SIG-M5 (cell line): Measurements from ENCODE around the gene UCHL5.

ENCODE experiments used
- DNase-seq: peaks from one replicate; lab custom pipeline; 2025; lab: John Stamatoyannopoulos, UW

Gene UCHL5

DNA sequence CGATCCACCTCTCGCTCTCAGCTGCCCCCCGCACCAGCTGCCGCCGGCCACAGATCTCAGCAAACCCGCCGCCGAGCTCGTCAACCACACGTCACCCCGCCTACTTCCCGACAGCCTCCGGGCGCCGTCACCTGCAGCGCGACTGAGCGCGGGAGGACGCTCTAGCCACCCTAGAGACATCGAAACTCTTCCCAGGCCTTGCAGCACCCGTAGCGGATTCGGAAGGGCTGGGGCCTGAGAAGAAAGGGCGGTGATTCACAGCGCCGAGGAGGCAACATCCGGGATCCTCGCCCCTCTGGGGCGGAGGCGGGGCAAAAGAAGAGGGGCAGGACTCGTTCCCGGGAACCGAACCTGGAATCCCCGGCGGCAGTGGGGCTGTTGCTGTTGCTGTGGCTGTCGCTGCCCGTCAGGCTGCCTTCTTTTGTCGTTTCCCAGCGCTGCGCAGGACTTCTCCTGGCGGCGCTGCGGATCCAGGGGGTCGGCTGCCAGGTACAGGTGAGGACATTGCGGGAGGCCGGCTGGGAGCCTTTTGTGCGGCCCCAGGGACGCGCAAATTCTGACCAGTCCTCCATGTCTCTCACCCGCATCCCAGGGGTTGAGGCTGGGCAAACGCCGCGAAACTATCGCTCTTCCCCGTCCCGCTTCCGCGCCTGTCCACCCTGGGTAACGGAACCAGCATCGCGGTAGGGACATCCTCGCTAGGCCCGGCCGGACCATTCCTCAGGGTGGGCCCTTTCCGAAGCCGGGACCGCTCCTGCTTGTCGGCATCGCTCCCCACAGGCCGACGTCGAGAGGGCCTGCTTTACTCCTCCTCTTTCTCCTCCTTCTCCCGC lies at the start of gene UCHL5, which contains the start of gene RO60:
UCHL5 (minus strand) TSS at position 79 of the 833 bp plus-strand sequence. CDS start 100 bp downstream, outside the sequence.
RO60 (plus strand) TSS at position 331 of the 833 bp plus-strand sequence. CDS start 9,443 bp downstream, outside the sequence.
- DNase-seq, result peak; percentile 99

DNA sequence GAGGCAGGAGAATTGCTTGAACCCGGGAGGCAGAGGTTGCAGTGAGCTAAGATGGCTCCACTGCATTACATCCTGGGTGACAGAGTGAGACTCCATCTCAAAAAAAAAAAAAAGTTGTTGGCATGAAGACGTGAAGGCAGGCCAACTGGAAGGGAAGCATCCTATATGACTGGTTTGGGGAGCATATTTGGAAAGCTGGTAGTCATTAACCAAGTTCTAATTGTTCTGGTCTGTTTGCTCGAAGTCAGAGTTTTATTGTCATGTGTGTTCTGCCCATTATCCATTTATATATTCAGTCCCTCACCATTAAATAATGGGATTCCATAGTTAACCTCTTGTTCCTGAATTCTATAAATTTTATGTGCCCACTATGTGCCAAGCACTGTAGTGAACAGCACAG lies 49.3 kb upstream of the UCHL5 start:
- DNase-seq, result no peak

- DNase-seq, result no peak
Measured at GRCh38 chr1:193105821-193106177, 46.6 kb upstream of the UCHL5 start.

DNA sequence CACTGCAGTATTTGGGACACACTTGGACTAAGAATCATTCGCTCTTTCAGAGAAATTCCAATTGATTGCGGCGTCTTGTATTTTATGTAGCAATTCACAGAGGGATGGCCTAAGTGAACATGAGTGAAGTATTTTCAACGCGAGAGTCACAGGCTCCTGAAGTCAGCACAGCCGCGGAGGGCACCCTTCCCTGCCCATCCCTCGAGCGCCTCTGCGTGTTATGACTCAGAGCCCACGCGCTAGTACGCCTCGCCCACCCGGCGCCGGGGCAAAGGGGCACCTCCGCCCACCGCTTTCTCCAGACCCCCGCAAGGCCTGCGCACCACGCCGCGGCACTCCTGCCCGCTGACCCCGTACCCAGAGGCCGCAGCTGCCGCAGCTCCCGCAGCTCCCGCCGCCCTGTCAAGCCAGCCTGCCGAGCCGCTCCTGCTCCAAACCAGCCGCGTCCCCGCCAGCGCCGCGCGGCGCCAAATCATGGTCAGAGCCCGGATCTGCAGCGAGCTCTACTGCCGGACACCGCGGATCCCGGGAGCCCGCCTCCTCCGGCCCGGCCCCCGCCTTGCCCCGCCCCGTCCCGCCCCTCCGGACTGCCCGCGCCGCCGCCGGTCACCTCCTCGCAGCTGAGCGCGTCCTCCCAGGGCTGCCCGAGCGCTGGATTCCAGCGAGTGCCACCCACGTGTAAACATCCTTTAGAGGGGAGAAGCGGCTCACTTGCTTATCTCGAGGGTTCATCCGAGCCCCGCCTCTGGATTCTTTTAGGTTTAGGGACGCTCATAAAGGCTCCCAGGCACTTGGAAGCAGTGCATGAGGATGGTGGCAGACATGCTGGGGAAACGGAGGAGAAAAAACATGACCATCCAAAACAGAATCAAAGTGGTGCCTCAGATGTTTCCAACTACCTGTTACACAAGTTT lies 46.0 kb upstream of the UCHL5 start, which contains the start of gene GLRX2:
GLRX2 (minus strand) TSS at position 508 of the 914 bp plus-strand sequence; CDS start at position 476, 32 bp downstream.
- peak; percentile 59 for DNase-seq

DNA sequence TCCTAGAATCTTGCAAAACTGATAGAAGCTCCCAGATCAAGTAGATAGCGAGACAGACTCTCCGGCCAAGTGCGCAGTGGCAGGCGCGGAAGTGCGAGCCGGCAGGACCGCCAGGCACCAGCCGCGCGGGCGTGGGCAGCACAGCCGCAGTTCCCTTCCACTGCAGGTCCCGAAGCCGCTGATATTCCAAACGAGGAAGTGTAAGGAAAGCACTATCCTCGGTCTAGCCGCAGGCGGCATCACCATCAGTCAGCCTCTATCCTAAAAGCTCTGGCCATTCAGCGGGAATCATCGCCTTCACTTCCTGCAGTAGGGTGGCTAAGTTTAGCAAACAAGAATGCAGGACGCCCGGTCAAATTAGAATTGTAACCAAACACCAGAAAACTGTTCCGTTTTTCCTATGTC lies 45.3 kb upstream of the UCHL5 start:
- DNase-seq, result no peak

DNA sequence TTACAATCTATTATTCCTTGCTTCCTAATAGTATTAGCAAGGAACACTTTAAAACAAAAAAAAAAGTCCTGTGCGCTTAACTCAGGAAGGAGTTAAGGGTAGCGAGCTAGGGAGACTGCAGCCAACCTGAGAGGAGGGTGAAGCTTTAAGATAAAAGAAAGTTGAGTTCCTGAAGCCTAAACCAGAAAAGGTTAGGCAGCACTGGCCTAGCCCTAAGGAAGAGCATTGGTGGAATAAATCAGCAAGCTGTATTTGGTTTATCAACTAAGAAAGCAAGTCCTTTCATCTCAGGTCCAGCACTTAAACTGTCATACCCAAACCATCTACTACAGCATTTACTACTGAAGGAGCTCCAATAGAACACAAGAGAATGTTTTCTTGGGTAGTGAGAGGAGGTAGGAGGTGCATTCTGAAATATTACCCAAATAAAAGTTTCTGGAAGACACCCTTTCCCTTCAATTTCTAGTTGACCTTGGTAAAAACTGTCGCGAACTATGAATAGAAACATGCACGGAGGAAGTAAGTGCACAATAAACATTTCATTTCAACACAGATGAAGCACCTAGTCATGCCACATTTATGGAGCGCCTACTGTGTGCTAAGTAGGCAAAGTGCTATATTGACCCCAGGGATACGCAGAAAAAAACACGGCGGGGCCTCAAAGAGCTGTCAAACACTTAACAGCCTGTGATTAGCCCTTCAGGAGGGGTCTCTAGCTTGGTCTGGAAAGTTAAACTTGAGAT lies 44.8 kb upstream of the UCHL5 start:
- no peak for DNase-seq

DNA sequence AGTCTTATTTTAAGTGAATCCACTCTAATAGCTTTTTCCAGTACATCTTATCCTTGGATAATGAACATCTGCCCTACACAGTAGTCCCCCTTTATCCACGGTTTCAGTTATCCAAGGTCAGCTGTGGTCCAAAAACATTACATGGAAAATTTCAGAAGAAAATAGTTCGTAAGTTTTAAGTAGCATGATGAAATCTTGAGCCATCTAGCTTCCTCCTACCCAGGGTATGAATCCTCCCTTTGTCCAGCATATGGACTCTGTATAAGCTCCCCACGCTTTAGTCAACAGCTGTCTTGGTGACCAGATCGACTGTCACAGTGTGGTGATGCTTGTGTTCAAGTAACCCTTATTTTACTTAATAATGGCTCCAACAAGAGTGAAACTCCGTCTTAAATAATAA lies 43.5 kb upstream of the UCHL5 start:
- no peak for DNase-seq

DNA sequence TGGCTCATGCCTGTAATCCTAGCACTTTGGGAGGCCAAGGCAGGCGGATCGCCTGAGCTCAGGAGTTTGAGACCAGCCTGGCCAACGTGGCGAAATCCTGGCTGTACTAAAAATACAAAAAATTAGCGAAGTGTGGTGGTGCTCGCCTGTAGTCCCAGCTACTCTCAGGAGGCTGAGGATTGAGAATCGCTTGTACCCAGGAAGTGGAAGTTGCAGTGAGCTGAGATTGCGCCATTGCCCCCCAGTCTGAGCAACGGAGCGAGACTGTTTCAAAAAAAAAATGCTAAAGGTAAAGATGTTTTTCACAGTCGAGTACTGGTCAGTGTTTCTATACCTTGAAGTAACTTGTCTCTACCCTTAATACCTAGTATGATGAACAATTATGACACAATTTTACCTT lies 35.0 kb upstream of the UCHL5 start:
- DNase-seq, result no peak

DNA sequence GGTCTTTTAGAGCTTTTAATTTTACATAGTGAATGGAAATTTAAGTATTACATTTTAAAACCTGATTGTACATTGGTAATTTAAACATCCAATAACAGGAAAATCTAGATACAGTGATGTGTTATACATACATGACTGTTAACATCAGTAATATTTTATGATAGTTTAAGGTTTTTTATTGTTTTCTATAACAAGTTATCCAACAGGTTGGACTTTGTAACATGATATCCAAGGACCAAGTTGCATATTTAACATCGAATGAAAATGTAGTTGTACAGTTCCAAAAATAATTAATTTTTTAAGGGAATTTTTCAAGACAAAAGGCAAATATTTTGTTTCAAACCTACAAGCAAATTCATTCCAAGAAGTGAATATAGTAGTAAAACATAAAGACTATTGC lies 31.7 kb upstream of the UCHL5 start:
- no peak for DNase-seq

DNA sequence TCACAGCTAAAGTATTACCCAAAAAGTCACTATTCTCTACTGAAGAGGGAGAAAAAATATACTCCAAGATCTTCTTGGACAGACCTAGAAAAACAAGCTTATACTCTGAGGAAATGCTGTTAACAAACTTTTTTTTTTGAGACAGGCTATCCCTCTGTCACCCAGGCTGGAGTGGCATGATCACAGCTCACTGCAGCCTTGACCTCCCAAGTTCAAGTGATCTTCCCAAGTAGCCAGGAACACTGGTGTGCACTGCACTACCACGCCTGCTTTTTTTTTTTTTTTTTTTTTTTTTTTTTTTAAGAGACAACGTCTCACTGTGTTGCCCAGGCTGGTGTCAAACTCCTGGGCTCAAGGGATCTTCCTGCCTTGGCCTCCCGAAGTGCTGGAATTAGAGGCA lies 28.7 kb upstream of the UCHL5 start:
- DNase-seq, result no peak

DNA sequence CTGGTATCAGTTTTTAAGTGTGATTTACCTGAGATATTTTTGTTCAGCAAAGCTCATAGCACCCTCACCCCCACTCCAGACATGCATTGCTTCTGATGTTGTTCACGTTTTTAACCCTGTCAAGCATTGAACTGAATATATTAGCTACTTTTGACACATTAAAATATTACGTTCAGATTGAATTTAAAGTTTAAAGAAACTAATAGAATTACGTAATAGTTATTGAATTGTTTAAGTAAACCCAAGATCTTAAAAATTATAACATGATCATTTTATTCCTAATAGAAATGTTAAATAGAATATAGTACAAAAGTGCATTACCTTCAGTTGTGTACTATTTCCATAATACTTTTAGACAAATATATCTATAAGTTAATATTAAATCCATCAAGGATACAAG lies 27.2 kb upstream of the UCHL5 start:
- DNase-seq, result no peak

DNA sequence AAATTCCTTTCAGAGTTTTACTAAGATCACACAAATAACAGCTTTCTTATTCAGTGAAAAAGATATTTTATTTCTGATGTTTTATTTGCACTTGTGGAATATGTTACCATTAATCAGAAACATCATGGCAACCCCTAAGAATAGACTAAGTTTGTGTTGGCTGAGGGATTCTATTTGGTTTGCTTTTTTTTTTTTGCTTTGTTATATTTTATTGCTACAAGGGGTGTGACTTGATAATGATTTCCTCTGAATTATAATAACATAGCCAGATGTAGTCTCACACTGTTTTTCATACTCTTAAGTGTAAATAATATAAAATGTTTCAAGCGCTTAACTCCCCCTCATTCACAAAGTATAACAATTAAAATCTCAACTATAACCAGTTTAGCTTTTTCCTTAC lies 26.1 kb upstream of the UCHL5 start:
- no peak for DNase-seq

DNA sequence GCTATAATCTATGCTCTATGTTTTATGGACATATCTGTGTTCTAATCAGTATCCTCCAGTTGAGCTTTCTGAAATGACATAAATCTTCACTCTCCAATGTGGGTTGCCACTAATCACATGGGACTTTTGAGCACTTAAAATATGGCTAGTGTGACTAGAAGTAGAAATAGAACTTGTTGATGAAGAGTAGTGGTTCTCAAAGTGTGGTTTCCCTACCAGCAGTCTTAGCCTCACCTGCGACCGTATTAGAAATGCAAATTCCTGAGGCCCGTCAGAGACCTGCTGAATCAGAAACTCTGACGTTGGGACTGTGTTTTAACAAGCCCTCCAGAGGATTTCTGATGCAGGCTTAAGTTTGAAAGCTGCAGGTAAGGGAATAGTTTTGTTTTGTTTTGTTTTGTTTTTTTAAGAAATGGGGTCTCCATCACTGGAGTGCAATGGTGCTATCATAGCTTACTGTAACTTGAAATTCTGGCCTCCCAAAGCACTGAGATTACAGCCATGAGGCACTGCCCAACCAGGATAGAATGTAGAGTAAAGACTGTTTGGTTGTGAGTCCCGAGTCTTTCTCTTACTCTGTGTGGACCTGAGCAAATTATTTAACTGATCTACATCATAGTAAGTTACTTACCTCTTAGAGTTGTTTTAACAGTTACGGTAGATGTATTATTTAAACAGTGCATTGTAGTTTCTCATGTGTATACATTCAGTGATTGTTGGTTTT lies 24.4 kb upstream of the UCHL5 start:
- no peak for DNase-seq

DNA sequence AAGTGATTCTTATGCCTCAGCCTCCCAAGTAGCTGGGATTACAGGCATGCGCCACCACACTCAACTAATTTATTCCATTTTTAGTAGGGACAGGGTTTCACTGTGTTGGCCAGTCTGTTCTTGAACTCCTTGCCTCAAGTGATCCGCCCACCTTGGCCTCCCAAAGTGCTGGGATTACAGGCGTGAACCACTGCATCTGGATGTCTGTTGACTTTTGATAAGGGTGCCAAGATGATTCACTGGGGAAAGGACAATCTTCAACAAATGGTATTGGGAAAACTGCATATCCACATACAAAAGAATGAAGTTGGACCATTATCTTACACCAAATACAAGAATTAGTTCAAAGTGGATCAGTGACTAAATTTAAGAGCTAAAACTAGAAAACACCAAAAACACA lies 20.0 kb upstream of the UCHL5 start:
- no peak for DNase-seq

DNA sequence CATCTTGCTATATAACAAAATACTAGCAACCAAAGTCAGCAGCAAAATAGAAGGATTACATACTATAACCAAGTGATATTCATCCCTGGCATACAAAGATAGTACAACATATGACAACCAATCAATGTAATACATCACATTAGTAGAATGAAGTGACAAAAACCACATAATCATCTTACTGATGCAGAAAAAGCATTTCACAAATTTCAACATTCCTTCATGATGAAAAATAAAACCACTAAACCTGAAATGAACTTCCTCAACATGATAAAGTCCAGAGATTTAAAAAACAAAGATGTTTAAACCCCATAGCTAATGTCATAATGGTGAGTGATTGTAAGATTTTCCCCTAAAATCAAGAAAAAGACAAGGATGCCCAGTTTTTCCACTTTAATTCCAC lies 18.8 kb upstream of the UCHL5 start:
- DNase-seq, result no peak

DNA sequence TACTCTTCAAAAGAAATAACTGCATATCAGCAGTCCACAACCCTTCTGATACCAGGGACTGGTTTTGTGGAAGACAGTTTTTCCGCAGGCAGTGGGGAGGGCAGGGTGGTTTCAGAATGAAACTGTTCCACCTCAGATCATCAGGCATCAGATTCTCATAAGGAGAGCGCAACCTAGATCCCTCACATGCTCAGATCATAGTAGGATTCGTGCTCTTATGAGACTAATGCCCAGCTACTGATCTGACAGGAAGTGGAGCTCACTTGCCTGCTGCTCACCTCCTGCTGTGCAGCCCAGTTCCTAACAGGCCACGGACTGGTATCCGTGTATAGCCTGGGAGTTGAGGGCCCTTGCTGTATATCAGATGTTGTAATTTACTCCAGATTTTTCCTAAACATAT lies 11.8 kb upstream of the UCHL5 start:
- DNase-seq, result no peak

DNA sequence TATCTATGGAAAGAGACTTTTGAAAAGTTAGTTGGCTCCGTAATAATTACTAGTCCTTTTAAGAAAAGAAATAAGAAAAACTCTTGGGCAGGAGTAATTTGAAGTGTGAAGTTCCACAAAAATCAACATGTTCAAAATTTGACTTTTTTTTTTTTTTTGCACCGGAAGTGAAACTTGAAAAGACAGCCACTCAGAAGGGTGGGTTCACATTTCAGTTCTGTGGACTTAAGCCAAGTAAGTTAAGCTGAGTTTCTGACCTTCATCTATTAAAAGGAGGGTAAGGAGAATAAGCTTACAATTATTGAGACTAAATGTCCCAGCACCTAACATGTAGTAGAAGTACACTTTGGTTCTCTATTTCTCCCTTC lies 11.2 kb upstream of the UCHL5 start:
- DNase-seq, result no peak

DNA sequence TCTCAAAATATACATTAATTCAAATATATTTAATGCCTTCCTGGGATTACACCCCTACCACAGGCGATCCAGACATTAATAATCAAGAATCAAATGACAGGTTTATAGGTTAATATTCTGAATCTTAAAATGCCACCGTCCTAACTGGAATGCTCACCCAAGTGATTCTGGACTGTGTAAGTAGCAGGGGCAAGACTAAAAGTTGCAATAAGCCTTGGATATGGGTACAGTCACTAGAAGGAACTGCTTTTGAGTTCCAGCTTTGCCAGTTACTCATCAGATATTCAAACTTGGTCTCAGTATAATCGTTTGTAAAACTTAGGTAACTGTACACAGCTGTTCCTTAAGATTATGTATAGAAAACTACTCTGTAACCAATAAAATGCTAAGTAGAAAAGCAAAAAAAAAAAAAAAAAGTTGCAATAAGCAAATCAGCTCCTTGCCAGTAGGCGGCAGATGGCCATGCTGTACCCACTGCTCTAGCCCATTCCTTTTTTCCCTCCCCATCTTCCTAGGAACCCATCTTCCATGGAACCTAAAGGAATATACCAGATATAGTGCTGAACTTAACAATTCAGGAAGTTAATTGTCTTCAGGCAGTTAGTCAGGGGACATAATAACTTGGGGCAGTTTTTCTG lies 10.7 kb upstream of the UCHL5 start:
- DNase-seq, result no peak

DNA sequence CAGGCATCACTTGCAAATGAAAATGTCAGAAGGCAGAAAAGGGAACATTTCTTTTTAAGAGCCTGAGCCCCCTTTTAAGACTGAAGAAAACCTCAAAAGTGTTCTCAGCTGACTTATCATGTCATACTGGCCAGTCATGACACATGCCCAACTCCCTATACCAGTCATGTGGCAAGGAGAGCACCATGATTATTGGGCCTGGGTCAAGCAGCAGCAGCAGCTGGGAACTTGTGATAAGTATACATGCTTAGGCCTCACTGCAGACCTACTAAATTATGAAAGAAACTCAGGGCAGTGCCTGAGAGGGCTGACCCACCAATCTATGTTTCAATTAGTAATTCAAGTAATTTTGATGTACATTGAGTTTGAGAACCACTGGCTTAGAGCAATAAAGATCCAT lies 8.9 kb upstream of the UCHL5 start:
- no peak for DNase-seq

- DNase-seq, result no peak
Measured at GRCh38 chr1:193066606-193067005, 7.4 kb upstream of the UCHL5 start.

DNA sequence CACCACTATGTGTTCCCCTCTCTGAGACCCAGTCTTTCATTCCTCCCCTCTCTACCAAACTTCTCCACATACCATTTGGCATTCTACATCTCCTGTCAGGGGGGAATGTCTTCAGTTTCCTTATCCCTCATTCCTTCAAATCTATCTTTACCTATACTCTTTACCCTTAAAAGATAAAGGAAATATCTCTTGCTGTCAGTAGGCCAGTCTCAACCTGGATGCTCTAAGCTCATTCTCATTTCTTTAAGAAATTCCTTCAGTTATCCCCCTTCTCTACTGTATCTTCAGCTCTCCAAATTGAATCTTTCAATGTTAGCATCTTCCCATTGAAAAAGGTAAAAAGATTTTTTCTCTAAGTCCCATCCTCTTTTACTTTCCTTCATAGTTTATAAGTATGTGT lies 6.8 kb upstream of the UCHL5 start:
- no peak for DNase-seq
